WTC11 (cell line): ENCODE results near the gene TMEM106A. TPM values are rescaled to one million over a fixed set of nuclear protein-coding genes. Genes with fewer than 3 reads are reported as not detected.
"Not testable (repeated sequence)": the region's sequence is repeated elsewhere in the genome, so short reads cannot be mapped to it uniquely, and the experiment has no call there.

ENCODE experiments used
- ATAC-seq: fragments of 200-7000 bp; cut with Tn5 transposase; 2 replicates; pipeline ENCODE4 v1.10.0; 2021; ENCODE audit warnings: mild to moderate bottlenecking, moderate library complexity
- Bru-seq: library from RNA; stranded (reverse); fragments of 400-500 nt; gene quantifications from one replicate; lab custom pipeline; 2021; lab: Mats Ljungman, UMichigan
- CTCF ChIA-PET: fragments of 300-600 bp; sonication (Branson Sonifier 250); formaldehyde crosslinking; loops from one replicate; lab custom pipeline; 2021; ENCODE audit warnings: antibody characterized with exemption; lab: Charles Lee
- POLR2A ChIA-PET: fragments of 350-600 bp; sonication (Branson Sonifier 250); formaldehyde crosslinking; loops from one replicate; lab custom pipeline; 2021; ENCODE audit warnings: antibody characterized with exemption; lab: Charles Lee
- DNase-seq: peaks from one replicate; pipeline ENCODE4 v3.0.0; 2021; ENCODE audit warnings: low spot score
- H3K27ac Mint-ChIP-seq: 2 replicates; pipeline ENCODE4 v1.8.0; 2021; ENCODE audit warnings: mixed read lengths
- H3K27me3 Mint-ChIP-seq: 2 replicates; pipeline ENCODE4 v1.8.0; 2021; ENCODE audit warnings: low read depth, mild to moderate bottlenecking, moderate library complexity, mixed read lengths
- H3K36me3 Mint-ChIP-seq: 2 replicates; pipeline ENCODE4 v1.8.0; 2021; ENCODE audit warnings: mixed read lengths
- H3K4me1 Mint-ChIP-seq: 2 replicates; pipeline ENCODE4 v1.8.0; 2022; ENCODE audit warnings: mixed read lengths
- H3K4me3 Mint-ChIP-seq: 2 replicates; pipeline ENCODE4 v1.8.0; 2021; ENCODE audit warnings: mild to moderate bottlenecking, moderate library complexity, mixed read lengths
- H3K9me3 Mint-ChIP-seq: 2 replicates; pipeline ENCODE4 v1.8.0; 2021; ENCODE audit warnings: mixed read lengths
- ARID4B ChIP-seq: sonication (generic); formaldehyde crosslinking; IDR thresholded peaks from 2 replicates; pipeline ENCODE4 v1.8.0; 2023; ENCODE audit warnings: missing genetic modification reagents, mild to moderate bottlenecking, borderline replicate concordance
- ATF6 ChIP-seq: sonication (generic); formaldehyde crosslinking; IDR thresholded peaks from 2 replicates; pipeline ENCODE4 v1.8.1; 2023; ENCODE audit warnings: mild to moderate bottlenecking, missing genetic modification reagents
- ELF4 ChIP-seq: sonication (generic); formaldehyde crosslinking; IDR thresholded peaks from 2 replicates; pipeline ENCODE4 v1.8.1; 2022; ENCODE audit warnings: low read depth, mild to moderate bottlenecking, moderate library complexity, missing genetic modification reagents
- ESRRA ChIP-seq: sonication (generic); formaldehyde crosslinking; IDR thresholded peaks from 2 replicates; pipeline ENCODE4 v1.8.1; 2022; ENCODE audit warnings: mild to moderate bottlenecking, missing genetic modification reagents, borderline replicate concordance
- GABPB1 ChIP-seq: sonication (generic); formaldehyde crosslinking; IDR thresholded peaks from 2 replicates; pipeline ENCODE4 v1.8.1; 2023; ENCODE audit warnings: mild to moderate bottlenecking, missing genetic modification reagents
- MAX ChIP-seq: sonication (generic); formaldehyde crosslinking; IDR thresholded peaks from 2 replicates; pipeline ENCODE4 v1.8.0; 2022; ENCODE audit warnings: mild to moderate bottlenecking, missing genetic modification reagents
- NR2C2 ChIP-seq: sonication (generic); formaldehyde crosslinking; IDR thresholded peaks from 2 replicates; pipeline ENCODE4 v1.8.0; 2022; ENCODE audit warnings: mild to moderate bottlenecking, missing genetic modification reagents
- PRRX2 ChIP-seq: fragments of 250-450 bp; sonication (Bioruptor Pico); IDR thresholded peaks from 2 replicates; pipeline ENCODE4 v1.8.0; 2021; ENCODE audit warnings: mild to moderate bottlenecking
- SMAD3 ChIP-seq: sonication (generic); formaldehyde crosslinking; IDR thresholded peaks from 2 replicates; pipeline ENCODE4 v1.8.0; 2022; ENCODE audit warnings: missing genetic modification reagents, mild to moderate bottlenecking, borderline replicate concordance
- SMAD4 ChIP-seq: sonication (generic); formaldehyde crosslinking; IDR thresholded peaks from 2 replicates; pipeline ENCODE4 v1.8.0; 2022; ENCODE audit warnings: mild to moderate bottlenecking, missing genetic modification reagents
- USF2 ChIP-seq: sonication (generic); formaldehyde crosslinking; IDR thresholded peaks from 2 replicates; pipeline ENCODE4 v1.8.1; 2023; ENCODE audit warnings: mild to moderate bottlenecking, missing genetic modification reagents, moderate library complexity
- ZNF416 ChIP-seq: fragments of 250-450 bp; sonication (Bioruptor Pico); IDR thresholded peaks from 2 replicates; pipeline ENCODE4 v1.9.0; 2021; ENCODE audit warnings: mild to moderate bottlenecking, inconsistent platforms
- ZNF532 ChIP-seq: fragments of 250-450 bp; sonication (Bioruptor Pico); IDR thresholded peaks from 2 replicates; pipeline ENCODE4 v1.9.0; 2021; ENCODE audit warnings: mild to moderate bottlenecking, borderline replicate concordance
- ZNF671 ChIP-seq: fragments of 250-450 bp; sonication (Bioruptor Pico); IDR thresholded peaks from 2 replicates; pipeline ENCODE4 v1.8.0; 2021; ENCODE audit warnings: mild to moderate bottlenecking
- long read RNA-seq, 3 experiments: library from RNA in 1 of 3; library from capped mRNA in 1 of 3; library from polyadenylated mRNA in 1 of 3; unstranded in 2 of 3; stranded (forward) in 1 of 3; transcript quantifications; one replicate each; pipeline ENCODE4 v2.0.0, GENCODE V29; 2021
- total RNA-seq: library from RNA; stranded (reverse); gene quantifications from 3 replicates; pipeline ENCODE4 v1.2.3, GENCODE V29; 2021

Gene TMEM106A
- total RNA-seq (3.8 to 4.4 TPM (median 4.2 TPM) in 3 replicates), Bru-seq, nascent RNA (percentile 61 among the genes with signal in this experiment)
- long read RNA-seq, experiment 1, partial matches to known transcripts = 1 of 4 reads
- long read RNA-seq, experiment 1, other reads (novel, unspliced or antisense) = 1 of 4 reads
- long read RNA-seq, experiment 2 = 0 reads
- long read RNA-seq, experiment 3, partial matches to known transcripts = 1 of 3 reads
- long read RNA-seq, experiment 3, other reads (novel, unspliced or antisense) = 2 of 3 reads

GRCh38 chr17:43211480-43212402, at the start of gene TMEM106A:
TMEM106A (plus strand) TSS chr17:43211875; CDS start chr17:43213042, 1,167 bp downstream.
- peak; percentile 75 for DNase-seq
- peak; percentile 18; the same call in 1 of the 2 replicates for TF ChIP-seq MAX (CRISPR knock-in tag)
- peak; percentile 44; the same call in 1 of the 2 replicates for TF ChIP-seq ESRRA
- TF ChIP-seq ZNF416 (CRISPR knock-in tag) = peak; percentile 48; the same call in 1 of the 2 replicates
- TF ChIP-seq USF2 (CRISPR knock-in tag) = no peak
- peak; percentile 12; the same call in 1 of the 2 replicates for TF ChIP-seq GABPB1 (CRISPR knock-in tag)
- peak; percentile 48; the same call in 1 of the 2 replicates for TF ChIP-seq ARID4B (CRISPR knock-in tag)
- TF ChIP-seq SMAD4 (CRISPR knock-in tag) = no peak
- TF ChIP-seq ZNF671 (CRISPR knock-in tag) = no peak
- TF ChIP-seq ATF6 (CRISPR knock-in tag) = no peak
- Mint-ChIP-seq H3K27me3 (no peaks in the 10 kb centered on the region), H3K27ac (peak within 1 kb of the TSS; percentile 96), H3K9me3 (no peaks in the 10 kb centered on the region), H3K4me1 (peaks cover 20% of the 10 kb centered on the region), H3K4me3 (peak within 1 kb of the TSS; percentile 94), H3K36me3 (peaks cover 6% of the 10 kb centered on the region; the same call in 1 of the 2 replicates)
- ATAC-seq = peak; percentile 85
- POLR2A ChIA-PET = interaction anchor here (0.5 to 1.7 kb wide), 5 partner anchors 10 to 387 kb away, joined by 3 to 11 read pairs (median 3); partner anchors contain the start of gene RPL27
- CTCF ChIA-PET = interaction anchor here (0.5 to 1.9 kb wide), 22 partner anchors 9 to 938 kb away, joined by 3 to 11 read pairs (median 4); partner anchors contain the start of genes BECN1, BRCA1, NBR1 and RND2

- CTCF ChIA-PET, H3K36me3 Mint-ChIP-seq, H3K4me1 Mint-ChIP-seq, DNase-seq, H3K9me3 Mint-ChIP-seq, H3K4me3 Mint-ChIP-seq, H3K27me3 Mint-ChIP-seq, POLR2A ChIA-PET, ATAC-seq: not testable (repeated sequence)
- peak overlapping the region; percentile 7; the same call in 1 of the 2 replicates for H3K27ac Mint-ChIP-seq
Measured at GRCh38 chr17:43165971-43166370, 45.7 kb upstream of the TMEM106A start.

- H3K4me3 Mint-ChIP-seq = no peak overlapping the region
- POLR2A ChIA-PET = interaction anchor here (0.6 to 1.4 kb wide), 7 partner anchors 44 to 172 kb away, joined by 3 to 10 read pairs (median 4); partner anchors contain the start of genes BRCA1, RPL27 and VAT1
- no peaks in the 10 kb centered on the region; the same call in none of the 2 replicates for H3K4me1 Mint-ChIP-seq
- DNase-seq = peak; percentile 36
- H3K36me3 Mint-ChIP-seq = no peaks in the 10 kb centered on the region; the same call in 1 of the 2 replicates
- ATAC-seq = peak; percentile 15
- CTCF ChIA-PET = interaction anchor here (0.5 to 1.9 kb wide), 5 partner anchors 43 to 187 kb away, joined by 3 to 5 read pairs (median 3); partner anchors contain the start of gene RPL27
- no peak overlapping the region for H3K27ac Mint-ChIP-seq
- H3K9me3 Mint-ChIP-seq = no peaks in the 10 kb centered on the region
- H3K27me3 Mint-ChIP-seq = no peaks in the 10 kb centered on the region
- TF ChIP-seq PRRX2 (CRISPR knock-in tag) (no peak), SMAD3 (CRISPR knock-in tag) (no peak), MAX (CRISPR knock-in tag) (peak; percentile 11; the same call in 1 of the 2 replicates), NR2C2 (CRISPR knock-in tag) (no peak), ELF4 (no peak), ZNF532 (CRISPR knock-in tag) (no peak)
Measured at GRCh38 chr17:43169561-43170139, 42.0 kb upstream of the TMEM106A start.
